SK-N-SH (cell line): ENCODE measurements around the gene RPL18. TPM values are rescaled to one million over a fixed set of nuclear protein-coding genes. Genes with fewer than 3 reads are reported as not detected.

ENCODE experiments used
- CTCF ChIA-PET: fragments of 300-600, 350-600 bp; formaldehyde crosslinking; extraction: SDS; loops from one replicate; lab custom pipeline; 2021; lab: Yijun Ruan, JAX
- POLR2A ChIA-PET: fragments of 350-600 bp; sonication (Branson Sonifier 250); formaldehyde crosslinking; extraction: SDS; loops from one replicate; lab custom pipeline; 2020; ENCODE audit warnings: antibody characterized with exemption, inconsistent platforms; lab: Yijun Ruan, JAX
- DNase-seq: peaks from one replicate; pipeline ENCODE4 v3.0.0; 2012
- H2AFZ ChIP-seq: fragments of 200-600 bp; sonication (generic); 2 replicates; pipeline ENCODE4 v1.8.1; 2016; ENCODE audit warnings: antibody characterized with exemption, mild to moderate bottlenecking, low read depth
- H3F3A ChIP-seq: fragments of 200-600 bp; sonication (generic); replicated peaks from 2 replicates; pipeline ENCODE3; 2016; ENCODE audit warnings: antibody characterized with exemption, mild to moderate bottlenecking; ENCODE audit not compliant: insufficient read depth
- H3K27ac ChIP-seq, 2 experiments: fragments of 200-500 bp in 1 of 2; fragments of 200-600 bp in 1 of 2; sonication (Bioruptor generic) in 1 of 2; sonication (generic), shearing (Covaris generic) in 1 of 2; 2 replicates each; pipeline versions ENCODE4 v1.5.1 to v1.6.1; 2014 to 2016; ENCODE audit warnings: low read depth in 2 of 2, inconsistent platforms in 1 of 2, low read length in 1 of 2, mild to moderate bottlenecking in 1 of 2, mixed read lengths in 1 of 2
- H3K27me3 ChIP-seq: fragments of 200-600 bp; sonication (generic), shearing (Covaris generic); 2 replicates; pipeline ENCODE4 v1.6.1; 2016; ENCODE audit warnings: mixed run types; ENCODE audit not compliant: insufficient read depth
- H3K36me3 ChIP-seq, 2 experiments: fragments of 200-500 bp in 1 of 2; fragments of 200-600 bp in 1 of 2; sonication (Bioruptor generic) in 1 of 2; sonication (generic) in 1 of 2; replicated peaks in 1 of 2; 2 replicates each; pipeline versions ENCODE3 to v1.5.1; 2014 to 2016; ENCODE audit warnings: low read length in 1 of 2, mild to moderate bottlenecking in 1 of 2; ENCODE audit not compliant: insufficient read depth in 2 of 2, control insufficient read depth in 1 of 2
- H3K4me1 ChIP-seq, 2 experiments: fragments of 200-500 bp in 1 of 2; fragments of 200-600 bp in 1 of 2; sonication (Bioruptor generic) in 1 of 2; sonication (generic), shearing (Covaris generic) in 1 of 2; 2 replicates each; pipeline versions ENCODE4 v1.5.1 to v1.6.1; 2014 to 2016; ENCODE audit warnings: low read depth in 1 of 2, low read length in 1 of 2, mixed run types in 1 of 2; ENCODE audit not compliant: insufficient read depth in 2 of 2, control insufficient read depth in 1 of 2
- H3K4me2 ChIP-seq: fragments of 200-600 bp; sonication (generic), shearing (Covaris generic); 2 replicates; pipeline ENCODE4 v1.6.1; 2017; ENCODE audit warnings: mixed run types
- H3K4me3 ChIP-seq, 2 experiments: fragments of 200-500 bp in 1 of 2; fragments of 200-600 bp in 1 of 2; sonication (Bioruptor generic) in 1 of 2; sonication (generic), shearing (Covaris generic) in 1 of 2; 2 replicates each; pipeline versions ENCODE4 v1.5.1 to v1.8.1; 2014 to 2016; ENCODE audit warnings: low read depth in 2 of 2, inconsistent platforms in 1 of 2, low read length in 1 of 2, mild to moderate bottlenecking in 1 of 2, mixed read lengths in 1 of 2, moderate library complexity in 1 of 2
- H3K79me2 ChIP-seq: fragments of 200-600 bp; sonication (generic); 2 replicates; pipeline ENCODE4 v1.8.1; 2017; ENCODE audit warnings: mild to moderate bottlenecking; ENCODE audit not compliant: insufficient read depth
- H3K9ac ChIP-seq: fragments of 200-600 bp; sonication (generic); 2 replicates; pipeline ENCODE4 v1.6.1; 2017; ENCODE audit warnings: mixed run types
- H3K9me2 ChIP-seq: fragments of 200-600 bp; sonication (generic); 2 replicates; pipeline ENCODE4 v1.6.1; 2017; ENCODE audit warnings: mixed run types
- H3K9me3 ChIP-seq: fragments of 200-600 bp; sonication (generic); 2 replicates; pipeline ENCODE4 v1.6.1; 2017; ENCODE audit warnings: mixed run types, mild to moderate bottlenecking, moderate library complexity
- H4K20me1 ChIP-seq: fragments of 200-600 bp; sonication (generic); 2 replicates; pipeline ENCODE4 v1.6.1; 2017; ENCODE audit warnings: mild to moderate bottlenecking, mixed run types; ENCODE audit not compliant: insufficient read depth
- CHD2 ChIP-seq: fragments of 150-350 bp; IDR thresholded peaks from 2 replicates; pipeline ENCODE4 v1.6.1; 2018; ENCODE audit warnings: low read length; ENCODE audit not compliant: partially characterized antibody
- ELF1 ChIP-seq: IDR thresholded peaks from 2 replicates; pipeline ENCODE4 v1.4.0; 2012
- EZH2phosphoT487 ChIP-seq: fragments of 200-600 bp; sonication (generic); IDR thresholded peaks from 2 replicates; pipeline ENCODE4 v1.6.1; 2017; ENCODE audit warnings: low read depth, mixed run types, mild to moderate bottlenecking, antibody characterized with exemption, moderate library complexity, borderline replicate concordance
- FOXJ3 ChIP-seq: sonication (generic); formaldehyde crosslinking; IDR thresholded peaks from 2 replicates; pipeline ENCODE4 v1.5.1; 2020; ENCODE audit warnings: mild to moderate bottlenecking, missing genetic modification reagents
- FOXM1 ChIP-seq: IDR thresholded peaks from 2 replicates; pipeline ENCODE4 v1.4.0; 2012; ENCODE audit warnings: low read depth, mild to moderate bottlenecking
- GABPA ChIP-seq: IDR thresholded peaks from 2 replicates; pipeline ENCODE4 v1.4.0; 2012; ENCODE audit warnings: low read depth, mild to moderate bottlenecking
- JUND ChIP-seq: IDR thresholded peaks from 2 replicates; pipeline ENCODE4 v1.4.0; 2012
- MEF2A ChIP-seq: IDR thresholded peaks from 2 replicates; pipeline ENCODE4 v1.4.0; 2012; ENCODE audit warnings: low read depth, borderline replicate concordance
- NRF1 ChIP-seq: IDR thresholded peaks from 2 replicates; pipeline ENCODE4 v1.6.1; 2012; ENCODE audit warnings: low read depth, mild to moderate bottlenecking, low read length
- RFX5 ChIP-seq: IDR thresholded peaks from 2 replicates; pipeline ENCODE4 v1.6.1; 2012; ENCODE audit warnings: mild to moderate bottlenecking, improper control_type of control experiment, low read length
- SMC3 ChIP-seq: IDR thresholded peaks from 2 replicates; pipeline ENCODE4 v1.6.1; 2012; ENCODE audit warnings: low read depth, low read length, improper control_type of control experiment
- TAF1 ChIP-seq: IDR thresholded peaks from 2 replicates; pipeline ENCODE4 v1.6.1; 2012; ENCODE audit warnings: low read depth, mild to moderate bottlenecking, low read length, moderate library complexity, borderline replicate concordance
- TCF12 ChIP-seq: IDR thresholded peaks from 2 replicates; pipeline ENCODE4 v1.4.0; 2012
- YY1 ChIP-seq: IDR thresholded peaks from 2 replicates; pipeline ENCODE4 v1.4.0; 2012; ENCODE audit warnings: low read depth, mild to moderate bottlenecking
- WGBS: methylation state at CpG from one replicate; pipeline ENCODE4 v1.1.6; 2017; ENCODE audit warnings: low lambda C conversion rate; 5-methylcytosine and 5-hydroxymethylcytosine counted together
- polyA plus RNA-seq, 3 experiments: library from polyadenylated mRNA; depleted of rRNA; stranded (reverse); fragments of >200 nt; gene quantifications; 2 replicates each; pipeline ENCODE4 v1.2.3, GENCODE V29; 2012
- TF ChIP-seq, protein P1 (sequence below): IDR thresholded peaks from 2 replicates; pipeline ENCODE4 v1.4.0; 2012; ENCODE audit warnings: low read depth, borderline replicate concordance
- TF ChIP-seq, protein P2 (sequence below): IDR thresholded peaks from 2 replicates; pipeline ENCODE4 v1.4.0; 2012; ENCODE audit warnings: low read depth, borderline replicate concordance
- TF ChIP-seq, protein P3 (sequence below): fragments of 150-350 bp; IDR thresholded peaks from 2 replicates; pipeline ENCODE4 v1.6.1; 2017; ENCODE audit warnings: antibody characterized with exemption, low read length, low read depth, borderline replicate concordance

RPL18 gene
- polyA plus RNA-seq, 1 of the 3 experiments (the other 2 are of a cell fraction) = 2,225 TPM

DNA sequence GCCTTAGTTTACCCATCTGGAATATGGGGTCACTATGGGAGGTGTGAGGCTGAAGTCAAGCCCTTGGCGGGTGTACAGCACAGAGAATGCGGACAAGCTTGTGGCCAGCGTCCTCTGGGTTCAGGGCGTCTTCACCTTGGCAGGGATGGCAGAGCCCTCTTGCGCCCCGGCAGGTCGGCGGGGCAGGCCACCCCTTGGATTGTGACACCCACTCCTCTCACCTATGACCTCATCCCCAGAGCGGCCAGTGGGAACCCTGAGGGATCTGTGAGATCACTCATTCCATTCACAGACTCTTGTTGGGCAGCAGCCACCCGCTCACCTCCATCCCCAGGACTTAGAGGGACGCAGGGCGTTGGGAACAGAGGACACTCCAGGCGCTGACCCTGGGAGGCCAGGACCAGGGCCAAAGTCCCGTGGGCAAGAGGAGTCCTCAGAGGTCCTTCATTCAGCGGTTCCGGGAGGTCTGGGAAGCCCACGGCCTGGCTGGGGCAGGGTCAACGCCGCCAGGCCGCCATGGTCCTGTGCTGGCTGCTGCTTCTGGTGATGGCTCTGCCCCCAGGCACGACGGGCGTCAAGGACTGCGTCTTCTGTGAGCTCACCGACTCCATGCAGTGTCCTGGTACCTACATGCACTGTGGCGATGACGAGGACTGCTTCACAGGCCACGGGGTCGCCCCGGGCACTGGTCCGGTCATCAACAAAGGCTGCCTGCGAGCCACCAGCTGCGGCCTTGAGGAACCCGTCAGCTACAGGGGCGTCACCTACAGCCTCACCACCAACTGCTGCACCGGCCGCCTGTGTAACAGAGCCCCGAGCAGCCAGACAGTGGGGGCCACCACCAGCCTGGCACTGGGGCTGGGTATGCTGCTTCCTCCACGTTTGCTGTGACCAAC, 12.3 kb downstream of the RPL18 start, which contains the start of gene SPACA4:
Gene SPACA4 (plus strand): TSS at position 280 of the 896 bp plus-strand sequence. CDS start 237 bp downstream, at position 517.
- Histone ChIP-seq H3K4me3 (no peak within 1 kb of the TSS), H3K79me2 (no peaks in the 10 kb centered on the region)
- POLR2A ChIA-PET = interaction anchor here (0.6 to 2.4 kb wide), 2 partner anchors 12 to 13 kb away, joined by 3 to 17 read pairs; partner anchors contain the start of genes RPL18 and SPHK2

DNA sequence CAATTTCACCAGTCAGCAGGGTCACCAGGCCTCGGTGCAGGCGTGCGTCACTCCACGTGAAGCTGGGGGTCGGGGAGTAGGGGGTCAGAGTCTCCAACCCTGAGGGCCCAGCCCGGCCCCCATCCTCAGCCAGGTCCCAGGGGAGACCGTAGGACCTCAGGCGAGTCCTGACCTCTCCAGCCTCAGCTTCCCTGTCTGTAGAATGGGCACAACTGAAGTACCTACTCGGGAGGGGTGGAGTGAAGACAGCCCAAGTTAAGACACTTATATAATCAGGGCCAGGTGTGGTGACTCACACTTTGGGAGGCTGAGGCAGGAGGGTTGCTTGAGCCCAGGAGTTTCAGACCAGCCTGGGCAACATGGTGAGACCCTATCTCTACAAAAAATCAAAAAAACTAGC, 15.1 kb downstream of the RPL18 start:
- Histone ChIP-seq H2AFZ (no peak overlapping the region), H3K4me3 (no peak overlapping the region), H4K20me1 (no peaks in the 10 kb centered on the region), H3K9me2 (no peaks in the 10 kb centered on the region), H3K9ac (no peak overlapping the region), H3K9me3 (no peaks in the 10 kb centered on the region), H3K4me1 (no peaks in the 10 kb centered on the region), H3K27ac (no peak overlapping the region), H3K27me3 (no peaks in the 10 kb centered on the region; the same call in 1 of the 2 replicates), H3F3A (no peaks in the 10 kb centered on the region), H3K36me3 (no peaks in the 10 kb centered on the region), H3K79me2 (no peaks in the 10 kb centered on the region), H3K4me2 (no peak overlapping the region)
- ChIA-PET POLR2A (no interaction called here), CTCF (no interaction called here)
- no peak for TF ChIP-seq JUND
- TF ChIP-seq GABPA = no peak
- TF ChIP-seq EZH2phosphoT487 = no peak
- no peak for TF ChIP-seq FOXM1
- no peak for TF ChIP-seq TCF12
- no peak for TF ChIP-seq TAF1
- TF ChIP-seq, protein P1, sequence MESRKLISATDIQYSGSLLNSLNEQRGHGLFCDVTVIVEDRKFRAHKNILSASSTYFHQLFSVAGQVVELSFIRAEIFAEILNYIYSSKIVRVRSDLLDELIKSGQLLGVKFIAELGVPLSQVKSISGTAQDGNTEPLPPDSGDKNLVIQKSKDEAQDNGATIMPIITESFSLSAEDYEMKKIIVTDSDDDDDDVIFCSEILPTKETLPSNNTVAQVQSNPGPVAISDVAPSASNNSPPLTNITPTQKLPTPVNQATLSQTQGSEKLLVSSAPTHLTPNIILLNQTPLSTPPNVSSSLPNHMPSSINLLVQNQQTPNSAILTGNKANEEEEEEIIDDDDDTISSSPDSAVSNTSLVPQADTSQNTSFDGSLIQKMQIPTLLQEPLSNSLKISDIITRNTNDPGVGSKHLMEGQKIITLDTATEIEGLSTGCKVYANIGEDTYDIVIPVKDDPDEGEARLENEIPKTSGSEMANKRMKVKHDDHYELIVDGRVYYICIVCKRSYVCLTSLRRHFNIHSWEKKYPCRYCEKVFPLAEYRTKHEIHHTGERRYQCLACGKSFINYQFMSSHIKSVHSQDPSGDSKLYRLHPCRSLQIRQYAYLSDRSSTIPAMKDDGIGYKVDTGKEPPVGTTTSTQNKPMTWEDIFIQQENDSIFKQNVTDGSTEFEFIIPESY = no peak
- TF ChIP-seq ELF1 = no peak
- TF ChIP-seq, protein P2, sequence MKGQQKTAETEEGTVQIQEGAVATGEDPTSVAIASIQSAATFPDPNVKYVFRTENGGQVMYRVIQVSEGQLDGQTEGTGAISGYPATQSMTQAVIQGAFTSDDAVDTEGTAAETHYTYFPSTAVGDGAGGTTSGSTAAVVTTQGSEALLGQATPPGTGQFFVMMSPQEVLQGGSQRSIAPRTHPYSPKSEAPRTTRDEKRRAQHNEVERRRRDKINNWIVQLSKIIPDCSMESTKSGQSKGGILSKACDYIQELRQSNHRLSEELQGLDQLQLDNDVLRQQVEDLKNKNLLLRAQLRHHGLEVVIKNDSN = no peak
- no peak for TF ChIP-seq NRF1
- no peak for TF ChIP-seq CHD2
- no peak for TF ChIP-seq FOXJ3 (CRISPR knock-in tag)
- no peak for TF ChIP-seq YY1
- TF ChIP-seq, protein P3, sequence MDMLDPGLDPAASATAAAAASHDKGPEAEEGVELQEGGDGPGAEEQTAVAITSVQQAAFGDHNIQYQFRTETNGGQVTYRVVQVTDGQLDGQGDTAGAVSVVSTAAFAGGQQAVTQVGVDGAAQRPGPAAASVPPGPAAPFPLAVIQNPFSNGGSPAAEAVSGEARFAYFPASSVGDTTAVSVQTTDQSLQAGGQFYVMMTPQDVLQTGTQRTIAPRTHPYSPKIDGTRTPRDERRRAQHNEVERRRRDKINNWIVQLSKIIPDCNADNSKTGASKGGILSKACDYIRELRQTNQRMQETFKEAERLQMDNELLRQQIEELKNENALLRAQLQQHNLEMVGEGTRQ = no peak
- TF ChIP-seq SMC3 = no peak
- DNase-seq = no peak
- whole genome bisulfite sequencing = 80% methylated on average over 7 of the region's 9 CpGs

More for the DNA sequence above, 12.3 kb downstream of the RPL18 start, which contains the start of gene SPACA4:
- CTCF ChIA-PET = interaction anchor here (0.8 to 8.0 kb wide), 4 partner anchors 17 to 117 kb away, joined by 3 to 72 read pairs (median 12); no protein-coding TSS in a partner anchor
- no peaks in the 10 kb centered on the region for H3K27me3 ChIP-seq
- no peaks in the 10 kb centered on the region for H3K36me3 ChIP-seq
- 70% methylated on average over 8 of the region's 39 CpGs for WGBS
- no peaks in the 10 kb centered on the region for H4K20me1 ChIP-seq
- TF ChIP-seq JUND (no peak), RFX5 (no peak), MEF2A (no peak), FOXJ3 (CRISPR knock-in tag) (no peak), YY1 (no peak)
- H3K4me2 ChIP-seq = no peak within 1 kb of the TSS
- no peak within 1 kb of the TSS for H3K9ac ChIP-seq
- no peak for DNase-seq
- H3K4me1 ChIP-seq = no peaks in the 10 kb centered on the region
- H2AFZ ChIP-seq = no peak within 1 kb of the TSS
- H3K27ac ChIP-seq = no peak within 1 kb of the TSS
- H3F3A ChIP-seq = no peaks in the 10 kb centered on the region
- H3K9me2 ChIP-seq = no peaks in the 10 kb centered on the region
- no peaks in the 10 kb centered on the region for H3K9me3 ChIP-seq
